HCT116 (cell line): ENCODE measurements around the gene MRLN. TPM values are rescaled to one million over a fixed set of nuclear protein-coding genes. Genes with fewer than 3 reads are reported as not detected.

ENCODE experiments used
- ATF3 ChIP-seq: IDR thresholded peaks from 2 replicates; pipeline ENCODE4 v1.6.1; 2012
- FOSL1 ChIP-seq: IDR thresholded peaks from 2 replicates; pipeline ENCODE4 v1.6.1; 2012; ENCODE audit warnings: low read depth
- POLR2AphosphoS5 ChIP-seq: IDR thresholded peaks from 2 replicates; pipeline ENCODE4 v1.6.1; 2011; ENCODE audit warnings: mild to moderate bottlenecking, low read depth, low read length, moderate library complexity
- RAD21 ChIP-seq: IDR thresholded peaks from 2 replicates; pipeline ENCODE4 v1.6.1; 2012; ENCODE audit warnings: low read depth, mild to moderate bottlenecking
- SIN3A ChIP-seq: IDR thresholded peaks from 2 replicates; pipeline ENCODE4 v1.6.1; 2012; ENCODE audit warnings: low read depth
- TCF7L2 ChIP-seq: IDR thresholded peaks from 2 replicates; pipeline ENCODE4 v1.7.0; 2011; ENCODE audit warnings: borderline replicate concordance, inconsistent platforms; ENCODE audit not compliant: insufficient read depth, insufficient read length; ENCODE audit errors: extremely low read depth
- total RNA-seq: library from RNA; stranded (reverse); gene quantifications from one replicate; pipeline ENCODE4 v1.2.1, GENCODE V29; 2021; ENCODE audit not compliant: unreplicated experiment

Gene MRLN
- total RNA-seq, 1 experiment from 2014 or later = not detected

GRCh38 chr10:59687657-59688056 is 65.6 kb downstream of the MRLN start (continued):
- TF ChIP-seq FOSL1 = no peak
- TF ChIP-seq SIN3A = no peak
- TF ChIP-seq ATF3 = no peak
- TF ChIP-seq RAD21 = no peak
- no peak for TF ChIP-seq POLR2AphosphoS5
- TF ChIP-seq TCF7L2 = no peak
- TF ChIP-seq, all 23 proteins: peak for 0

Other genes starting within 250 kb of the MRLN start
- 5.9 TPM for gene SLC16A9, start 43.6 kb downstream of the MRLN start, total RNA-seq
- 54.9 TPM for gene CCDC6, start 153.1 kb upstream of the MRLN start, total RNA-seq